Ovary (tissue), 9 donors: ENCODE data around the gene SCYL1. TPM values are rescaled to one million over a fixed set of nuclear protein-coding genes. Genes with fewer than 3 reads are reported as not detected.

ENCODE experiments used
- DNase-seq, 5 donors: peaks; one replicate each; pipeline ENCODE4 v3.0.0-alpha.2; 2019 to 2020
- H3K27ac ChIP-seq, 2 donors: fragments of 200-600 bp; one replicate each; pipeline versions ENCODE4 v1.5.1 to v1.8.0; 2019 to 2022
- H3K27me3 ChIP-seq: fragments of 200-600 bp; one replicate; pipeline ENCODE4 v1.8.0; 2022
- H3K36me3 ChIP-seq: fragments of 200-600 bp; sonication (generic); one replicate; pipeline ENCODE4 v1.5.1; 2019
- H3K4me1 ChIP-seq: one replicate; pipeline ENCODE4 v1.8.1; 2013; ENCODE audit warnings: mild to moderate bottlenecking, moderate library complexity; ENCODE audit not compliant: insufficient read depth
- H3K4me3 ChIP-seq: fragments of 200-600 bp; sonication (generic); one replicate; pipeline ENCODE4 v1.5.1; 2017
- H3K9me3 ChIP-seq, 2 donors: fragments of 200-600 bp in 1 of 2; sonication (generic) in 1 of 2; one replicate each; pipeline versions ENCODE4 v1.5.1 to v1.8.1; 2013 to 2019; ENCODE audit warnings: mild to moderate bottlenecking in 1 of 2, moderate library complexity in 1 of 2
- CTCF ChIP-seq, 3 donors: fragments of 450-650 bp in 2 of 3; fragments of 200-600 bp in 1 of 3; IDR thresholded peaks; one replicate each; pipeline versions ENCODE4 v1.5.1 to v1.8.0; 2016 to 2022; ENCODE audit warnings: antibody characterized with exemption in 3 of 3, mild to moderate bottlenecking in 1 of 3
- EP300 ChIP-seq: sonication (generic); formaldehyde crosslinking; IDR thresholded peaks from one replicate; pipeline ENCODE4 v1.6.1; 2017; ENCODE audit warnings: antibody characterized with exemption
- POLR2A ChIP-seq: fragments of 450-650 bp; IDR thresholded peaks from one replicate; pipeline ENCODE4 v1.6.1; 2017; ENCODE audit warnings: antibody characterized with exemption, mild to moderate bottlenecking, moderate library complexity
- WGBS, 3 donors: extraction: QIAGEN DNeasy Blood & Tissue Kit in 1 of 3; methylation state at CpG; one replicate each; pipeline versions ENCODE4 v1.1.5 to v1.1.7; 2013 to 2017; 5-methylcytosine and 5-hydroxymethylcytosine counted together
- intact Hi-C, 4 donors: fragments of 100-400 bp; cut with DNase I; formaldehyde crosslinking; loops; one replicate each; pipeline versions ENCODE4 v1.11.0 to v1.15.1; 2022 to 2023
- polyA plus RNA-seq, 2 donors: library from polyadenylated mRNA; stranded (reverse); fragments of 200-250 nt in 1 of 2; fragments of 350-450 nt in 1 of 2; fragmentation: Illumina TruSeq in 1 of 2; extraction: RNeasy Lipid Tissue Mini Kit (QIAGEN cat#74804) in 1 of 2; gene quantifications; one replicate each; pipeline ENCODE4 v1.2.3, GENCODE V29; 2013 to 2014
- total RNA-seq, 7 donors: library from RNA; depleted of rRNA in 2 of 7; stranded (reverse); fragments of >200 nt in 2 of 7; fragmentation: NEBNext Ultra II Directional in 3 of 7; extraction: Animal tissue kit (Norgen Biotek cat#: 25700) in 3 of 7; gene quantifications; one replicate each; pipeline versions ENCODE4 v1.1.0 to v1.2.4, GENCODE V29; 2016 to 2023
- donor health status: DM: no; HTN: no; CAD: no; lungs with moderate emphysema.
- donor health status: DM: no; HTN: no; CAD: no.
- donor health status: Bipolar disorder and iron deficiency.
- donor health status: DM: yes; HTN: yes; CAD: no.
- donor health status: DM: no; HTN: no; CAD: no.
- donor health status: DM: yes; HTN: yes; CAD: no.

Gene SCYL1
- total and polyA plus RNA-seq, 9 donors: 11.7 to 118 (median 86.6) TPM

DNA sequence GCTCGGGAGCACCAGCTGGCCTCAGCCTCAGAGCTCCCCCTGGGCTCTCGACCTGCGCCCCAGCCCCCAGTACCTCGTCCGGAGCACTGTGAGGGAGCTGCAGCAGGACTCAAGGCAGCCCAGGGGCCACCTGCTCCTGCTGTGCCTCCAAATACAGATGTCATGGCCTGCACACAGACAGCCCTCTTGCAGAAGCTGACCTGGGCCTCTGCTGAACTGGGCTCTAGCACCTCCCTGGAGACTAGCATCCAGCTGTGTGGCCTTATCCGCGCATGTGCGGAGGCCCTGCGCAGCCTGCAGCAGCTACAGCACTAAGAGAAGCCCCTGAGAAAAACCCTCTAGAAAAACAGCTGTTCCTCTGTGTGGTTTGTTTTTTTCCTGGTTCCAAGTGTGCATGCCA lies 46.5 kb downstream of the SCYL1 start:
- no peaks in the 10 kb centered on the region for H3K9me3 ChIP-seq
- no peaks in the 10 kb centered on the region for H3K27me3 ChIP-seq
- intact Hi-C loops: loop anchor here in 3 of 4 donors (1.0 to 5.0 kb wide), 4 partner anchors 31 to 81 kb away; partner anchors contain the start of gene MAP3K11 (in 1 of the 3)
- peak overlapping the region; percentile 83 for H3K4me3 ChIP-seq
- DNase-seq: no peak
- no peak overlapping the region for H3K27ac ChIP-seq
- no peak for TF ChIP-seq POLR2A
- no peak for TF ChIP-seq CTCF (IDR thresholded peaks at IDR 0.05)
- no peak for TF ChIP-seq EP300
- H3K36me3 ChIP-seq: no peaks in the 10 kb centered on the region
- H3K4me1 ChIP-seq: peaks cover 11% of the 10 kb centered on the region
- 64 to 75% (median 70%) methylated on average over 9 of the region's 9 CpGs for WGBS, 3 donors

DNA sequence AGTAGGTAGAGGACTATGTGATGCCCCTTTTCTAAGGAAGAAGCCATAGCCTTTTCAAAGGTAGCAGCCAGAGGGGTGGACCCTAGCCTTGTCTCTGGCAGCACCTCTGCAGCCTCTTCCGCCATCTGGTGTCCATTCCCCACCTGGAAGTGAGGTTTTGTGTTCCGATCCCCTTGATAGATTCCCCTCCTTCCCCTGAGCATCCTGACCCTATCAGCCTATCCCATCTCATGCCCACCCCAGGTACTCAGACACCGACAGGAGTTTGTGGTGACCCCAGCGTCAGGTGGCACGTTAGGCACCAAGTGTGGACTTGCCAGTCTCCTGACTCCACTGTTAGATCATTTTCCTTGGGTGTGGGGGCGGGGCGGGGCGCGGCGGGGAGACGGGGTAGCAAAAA lies 47.1 kb downstream of the SCYL1 start:
- Histone ChIP-seq H3K9me3 (no peaks in the 10 kb centered on the region), H3K36me3 (no peaks in the 10 kb centered on the region), H3K27me3 (no peaks in the 10 kb centered on the region), H3K4me1 (peaks cover 14% of the 10 kb centered on the region), H3K27ac (peak overlapping the region; percentile 71 to 83), H3K4me3 (peak overlapping the region; percentile 69)
- intact Hi-C loops: loop anchor here in 3 of 4 donors (1.0 to 5.0 kb wide), 5 partner anchors 31 to 80 kb away; partner anchors contain the start of gene MAP3K11 (in 1 of the 3)
- WGBS, 3 donors: 4 to 8% (median 5%) methylated on average over 11 of the region's 11 CpGs
- TF ChIP-seq POLR2A (no peak), CTCF (IDR thresholded peaks at IDR 0.05) (peak in 1 of 3 donors; percentile 41), EP300 (no peak)
- peak in 1 of 5 donors; percentile 56 for DNase-seq

DNA sequence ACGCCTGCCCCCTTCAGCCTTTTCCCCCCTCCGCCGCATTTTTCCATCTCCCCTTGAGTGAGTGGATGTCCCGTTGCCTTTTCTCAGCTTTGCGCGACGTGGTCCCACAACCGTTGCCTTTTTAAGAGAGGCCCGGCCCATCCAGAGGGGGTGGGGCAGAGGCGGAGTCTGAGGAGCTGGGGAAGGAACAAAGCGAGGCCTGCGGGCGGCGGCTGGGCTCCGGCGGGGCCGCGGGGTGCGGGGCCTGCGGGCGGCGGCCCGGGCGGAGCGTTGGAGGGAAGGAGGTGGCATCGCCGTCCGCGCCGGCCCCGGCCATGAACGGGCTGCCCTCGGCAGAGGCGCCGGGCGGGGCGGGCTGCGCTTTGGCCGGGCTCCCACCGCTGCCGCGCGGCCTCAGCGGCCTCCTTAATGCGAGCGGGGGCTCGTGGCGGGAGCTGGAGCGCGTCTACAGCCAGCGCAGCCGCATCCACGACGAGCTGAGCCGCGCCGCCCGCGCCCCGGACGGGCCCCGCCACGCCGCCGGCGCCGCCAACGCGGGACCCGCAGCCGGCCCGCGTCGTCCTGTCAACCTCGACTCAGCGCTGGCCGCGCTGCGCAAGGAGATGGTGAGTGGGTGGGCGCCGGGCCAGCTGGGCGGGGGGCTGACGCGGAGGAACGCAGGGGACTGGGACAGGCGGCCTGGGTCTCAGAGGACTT lies 47.6 kb downstream of the SCYL1 start, which contains the start of gene FAM89B:
TSS of gene FAM89B (plus strand) at position 183 of the 696 bp plus-strand sequence. CDS start at position 315, 132 bp downstream.
- intact Hi-C loops: loop anchor here in 3 of 4 donors (2.0 to 5.0 kb wide), 4 partner anchors 32 to 80 kb away; partner anchors contain the start of gene MAP3K11 (in 1 of the 3)
- TF ChIP-seq POLR2A (peak; percentile 72), EP300 (no peak)
- H3K4me1 ChIP-seq: peaks cover 18% of the 10 kb centered on the region
- peak within 1 kb of the TSS; percentile 71 to 83 for H3K27ac ChIP-seq
- WGBS, 3 donors: 0 to 1% (median 0%) methylated on average over 40 to 86 of the region's 86 CpGs
- H3K4me3 ChIP-seq: peak within 1 kb of the TSS; percentile 69
- H3K9me3 ChIP-seq: no peaks in the 10 kb centered on the region
- peak; percentile 92 to 94 (median 93) for DNase-seq
- no peaks in the 10 kb centered on the region for H3K27me3 ChIP-seq
- H3K36me3 ChIP-seq: no peaks in the 10 kb centered on the region

DNA sequence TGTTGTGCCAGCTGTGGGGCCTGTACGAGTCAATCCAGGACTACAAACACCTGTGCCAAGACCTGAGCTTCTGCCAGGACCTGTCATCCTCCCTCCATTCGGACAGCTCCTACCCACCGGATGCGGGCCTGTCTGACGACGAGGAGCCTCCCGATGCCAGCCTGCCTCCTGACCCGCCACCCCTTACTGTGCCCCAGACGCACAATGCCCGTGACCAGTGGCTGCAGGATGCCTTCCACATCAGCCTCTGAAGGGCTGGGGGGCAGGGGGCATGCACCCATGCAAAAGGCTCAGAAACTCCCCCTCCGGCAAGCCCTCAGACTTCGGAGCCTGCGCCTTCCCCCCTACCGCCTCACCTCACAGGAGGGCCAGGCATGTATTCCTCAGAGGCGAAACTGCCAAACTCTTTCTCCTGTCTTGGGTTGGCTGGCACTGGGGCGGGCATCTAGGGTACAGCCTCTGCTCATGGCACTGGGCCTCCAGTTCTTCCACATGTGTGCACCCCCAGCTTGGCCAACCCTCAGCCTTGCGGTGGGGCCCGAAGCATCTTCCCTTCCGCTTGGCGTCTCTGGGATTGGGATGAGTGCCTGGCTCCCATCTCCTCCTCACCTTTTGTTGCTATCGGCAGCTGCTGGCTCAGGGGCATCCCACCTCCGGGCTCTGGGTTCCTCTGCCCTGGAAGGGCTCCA lies 48.7 kb downstream of the SCYL1 start:
- no peaks in the 10 kb centered on the region for H3K36me3 ChIP-seq
- WGBS, 3 donors: 18 to 27% (median 24%) methylated on average over 21 to 22 of the region's 22 CpGs
- peak overlapping the region; percentile 69 for H3K4me3 ChIP-seq
- no peaks in the 10 kb centered on the region for H3K27me3 ChIP-seq
- peak; percentile 44 to 73 (median 64) for DNase-seq
- intact Hi-C loops: loop anchor here in 3 of 4 donors (2.0 to 5.0 kb wide), 4 partner anchors 33 to 79 kb away; partner anchors contain the start of gene MAP3K11 (in 1 of the 3)
- peak overlapping the region; percentile 71 to 83 for H3K27ac ChIP-seq
- no peak for TF ChIP-seq EP300
- no peak for TF ChIP-seq POLR2A
- peaks cover 21% of the 10 kb centered on the region for H3K4me1 ChIP-seq
- no peaks in the 10 kb centered on the region for H3K9me3 ChIP-seq

GRCh38 chr11:65574109-65574810 lies 49.4 kb downstream of the SCYL1 start:
- H3K9me3 ChIP-seq: no peaks in the 10 kb centered on the region
- 0 to 2% (median 1%) methylated on average over 50 to 67 of the region's 67 CpGs for WGBS, 3 donors
- H3K27ac ChIP-seq: peak overlapping the region; percentile 83 to 85
- intact Hi-C loops: loop anchor here in 3 of 4 donors (5.0 kb wide), 3 partner anchors 38 to 78 kb away; partner anchors contain the start of gene MAP3K11 (in 1 of the 3)
- H3K27me3 ChIP-seq: no peaks in the 10 kb centered on the region
- peak overlapping the region; percentile 69 for H3K4me3 ChIP-seq
- H3K36me3 ChIP-seq: no peaks in the 10 kb centered on the region
- peaks cover 18% of the 10 kb centered on the region for H3K4me1 ChIP-seq
- peak; percentile 86 to 90 (median 88) for DNase-seq
- TF ChIP-seq CTCF (IDR thresholded peaks at IDR 0.05) (peak; percentile 79 to 95 (median 95)), EP300 (peak; percentile 80), POLR2A (no peak)
